Measurements from ENCODE around the gene SFMBT1. TPM values are rescaled to one million over a fixed set of nuclear protein-coding genes. Genes with fewer than 3 reads are reported as not detected.

Gene SFMBT1
- total and polyA plus RNA-seq, 2 of the 4 experiments (the other 2 are of a cell fraction): 1.0 to 1.8 TPM

DNA sequence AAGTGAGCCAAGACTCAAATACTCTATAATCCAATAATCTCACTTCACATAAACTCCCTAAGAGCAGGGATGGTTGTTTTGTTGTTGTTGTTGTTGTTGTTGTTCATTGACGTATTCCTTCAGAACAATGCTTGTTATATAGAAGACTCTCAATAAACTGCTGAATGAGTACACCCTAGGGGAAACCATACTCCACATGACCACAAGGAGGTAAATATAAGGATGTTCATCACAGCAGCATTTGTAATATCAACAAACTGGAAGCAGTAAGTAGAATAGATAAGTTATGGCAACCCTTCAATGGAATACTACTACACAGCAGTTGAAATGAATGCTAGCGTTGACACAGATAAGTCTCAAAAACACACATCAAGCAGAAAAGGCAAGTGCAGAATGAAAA is 86.1 kb downstream of the SFMBT1 start:
- Histone ChIP-seq H2BK5ac (ENCODE audit: low read depth, low read length, poor library complexity, severe bottlenecking) (no peak overlapping the region), H4K91ac (ENCODE audit: insufficient read depth, low read depth, low read length) (no peak overlapping the region), H3K9ac (ENCODE audit: low read depth, low read length) (no peak overlapping the region), H3K56ac (ENCODE audit: extremely low read depth, insufficient read depth, low read length) (no peak overlapping the region), H2BK15ac (ENCODE audit: low read depth, low read length) (no peak overlapping the region), H3K4me2 (ENCODE audit: low read depth, low read length) (no peak overlapping the region), H3K4me3 (ENCODE audit: insufficient read depth, low read depth, low read length) (no peak overlapping the region), H3K4ac (ENCODE audit: low read depth, low read length) (no peak overlapping the region), H3K14ac (replicated peaks; ENCODE audit: low read depth, low read length) (no peak overlapping the region), H2AK5ac (ENCODE audit: low read depth, low read length) (no peak overlapping the region), H4K20me1 (ENCODE audit: insufficient read depth, low read length) (no peaks in the 10 kb centered on the region), H3K36me3 (ENCODE audit: control insufficient read depth, insufficient read depth, low read length) (no peaks in the 10 kb centered on the region), H3K79me1 (ENCODE audit: low read depth in 1 of 2, low read length in 2 of 2) (no peaks in the 10 kb centered on the region), H4K8ac (ENCODE audit: low read depth in 2 of 2, low read length in 2 of 2) (no peak overlapping the region), H2BK20ac (ENCODE audit: low read depth, low read length) (no peak overlapping the region), H3K9me1 (ENCODE audit: insufficient read depth, low read length) (no peaks in the 10 kb centered on the region), H2AFZ (replicated peaks; ENCODE audit: low read length, poor library complexity) (no peak overlapping the region), H3K4me1 (ENCODE audit: control insufficient read depth, insufficient read depth, low read length) (no peaks in the 10 kb centered on the region), H3K27me3 (ENCODE audit: control insufficient read depth, insufficient read depth, low read length) (no peaks in the 10 kb centered on the region), H2AK9ac (replicated peaks; ENCODE audit: low read depth, low read length, poor library complexity) (no peak overlapping the region), H3K9me3 (ENCODE audit: control insufficient read depth, insufficient read depth, low read length) (no peaks in the 10 kb centered on the region), H2BK120ac (ENCODE audit: low read depth, low read length) (no peak overlapping the region), H3K18ac (ENCODE audit: low read depth, low read length) (no peak overlapping the region), H3K27ac (ENCODE audit: insufficient read depth, low read length) (no peak overlapping the region), H4K5ac (ENCODE audit: low read depth, low read length) (no peak overlapping the region), H3K23ac (ENCODE audit: low read depth, low read length) (no peak overlapping the region)
- in situ Hi-C loops (cut with MboI; ENCODE audit: low sequenced_read_pairs) (no loop called here), dilution Hi-C loops (cut with HindIII; ENCODE audit: low sequenced_read_pairs, unreplicated experiment) (no loop called here), intact Hi-C loops (cut with micrococcal nuclease) (no loop called here)
- POLR2A ChIA-PET (ENCODE audit: unreplicated experiment): interaction anchor here (0.6 kb wide), 1 partner anchor 123 kb away, joined by 4 read pairs; no protein-coding TSS in a partner anchor
- DNase-seq (peak; percentile 4), ATAC-seq (ENCODE audit: low read depth) (no peak)
- no CpG with 5 or more reads among the region's 2 CpGs for WGBS, 2 experiments (ENCODE audit: extremely low coverage in 2 of 2, insufficient read length in 1 of 2)
- BruUV-seq (replicated peaks): no TSS peak
- TF ChIP-seq CEBPB (IDR thresholded peaks at IDR 0.05; ENCODE audit: low read depth, low read length) (no peak), ELK1 (IDR thresholded peaks at IDR 0.05; ENCODE audit: borderline replicate concordance, low read depth, low read length) (no peak), RCOR1 (IDR thresholded peaks at IDR 0.05; ENCODE audit: insufficient replicate concordance, low read length) (no peak), CHD1 (IDR thresholded peaks at IDR 0.05; ENCODE audit: low read depth, low read length) (no peak)
- CTCF ChIA-PET: interaction anchor here (1.0 kb wide), 1 partner anchor 11 kb away, joined by 3 read pairs; no protein-coding TSS in a partner anchor

Measured in IMR-90 (cell line).